Measurements from ENCODE around the gene FIZ1. TPM values are rescaled to one million over a fixed set of nuclear protein-coding genes. Genes with fewer than 3 reads are reported as not detected.

Gene FIZ1
- total RNA-seq, 1 donor from 2014 or later = 3.9 TPM

Other genes with a start within 250 kb of the FIZ1 start
- not detected in 2 replicates for gene COX6B2, start 244.8 kb downstream of the FIZ1 start, total RNA-seq
- not detected in 2 replicates for gene GARIN5B, start 236.3 kb downstream of the FIZ1 start, total RNA-seq
- 0.17 TPM in 1 of 2 replicates, not detected in the other for gene IL11, start 229.1 kb downstream of the FIZ1 start, total RNA-seq
- not detected in 2 replicates for gene TMEM190, start 222.7 kb downstream of the FIZ1 start, total RNA-seq
- 0.34 and 1.0 TPM in 2 replicates for gene TMEM238, start 215.2 kb downstream of the FIZ1 start, total RNA-seq
- gene RPL28, start 213.6 kb downstream of the FIZ1 start, total RNA-seq = 257 and 280 TPM in 2 replicates
- gene UBE2S, start 191.7 kb downstream of the FIZ1 start, total RNA-seq = 47.8 and 96.0 TPM in 2 replicates
- not detected in 2 replicates for gene SHISA7, start 156.2 kb downstream of the FIZ1 start, total RNA-seq
- gene ISOC2, start 137.9 kb downstream of the FIZ1 start, total RNA-seq = 56.2 and 76.5 TPM in 2 replicates
- not detected in 2 replicates for gene C19orf85, start 134.8 kb downstream of the FIZ1 start, total RNA-seq
- gene ZNF628, start 122.9 kb downstream of the FIZ1 start, total RNA-seq = 1.4 and 3.3 TPM in 2 replicates
- gene NAT14, start 114.3 kb downstream of the FIZ1 start, total RNA-seq = 8.7 and 14.5 TPM in 2 replicates
- gene SSC5D, start 111.1 kb downstream of the FIZ1 start, total RNA-seq = 0.19 and 0.51 TPM in 2 replicates
- gene SBK2, start 62.4 kb downstream of the FIZ1 start, total RNA-seq = not detected in 2 replicates
- 0.17 and 0.74 TPM in 2 replicates for gene SBK3, start 54.0 kb downstream of the FIZ1 start, total RNA-seq
- 3.2 and 6.7 TPM in 2 replicates for gene ZNF579, start 18.7 kb downstream of the FIZ1 start, total RNA-seq
- 12.3 and 14.8 TPM in 2 replicates for gene ZNF524, start 771 bp upstream of the FIZ1 start, total RNA-seq
- 1.4 and 2.6 TPM in 2 replicates for gene ZNF865, start 6.1 kb upstream of the FIZ1 start, total RNA-seq
- 3.9 and 5.3 TPM in 2 replicates for gene ZNF784, start 25.0 kb upstream of the FIZ1 start, total RNA-seq
- gene ZNF580, start 41.5 kb upstream of the FIZ1 start, total RNA-seq = 2.0 and 3.6 TPM in 2 replicates
- gene ZNF581, start 44.1 kb upstream of the FIZ1 start, total RNA-seq = 16.3 and 20.8 TPM in 2 replicates
- gene CCDC106, start 48.7 kb upstream of the FIZ1 start, total RNA-seq = 7.8 and 13.9 TPM in 2 replicates
- 84.1 and 172 TPM in 2 replicates for gene U2AF2, start 55.5 kb upstream of the FIZ1 start, total RNA-seq
- 71.6 and 243 TPM in 2 replicates for gene EPN1, start 75.7 kb upstream of the FIZ1 start, total RNA-seq
- not detected in 2 replicates for gene NLRP9, start 138.9 kb upstream of the FIZ1 start, total RNA-seq
- gene RFPL4A, start 159.6 kb upstream of the FIZ1 start, total RNA-seq = 0.14 and 0.51 TPM in 2 replicates
- 0.68 TPM in 1 of 2 replicates, not detected in the other for gene RFPL4AL1, start 169.6 kb upstream of the FIZ1 start, total RNA-seq
- gene NLRP11, start 232.5 kb upstream of the FIZ1 start, total RNA-seq = 0.05 TPM in 1 of 2 replicates, not detected in the other
- under 0.01 TPM in 1 of 2 replicates, not detected in the other for gene NLRP4, start 237.0 kb upstream of the FIZ1 start, total RNA-seq

Measured in dermis blood vessel endothelial cell (primary cell).